GM12878 (cell line): ENCODE data around the gene FN3K.

Experiments used
- CTCF ChIP-seq, 3 experiments: IDR thresholded peaks in 2 of 3; conservative IDR thresholded peaks in 1 of 3; 2 replicates each; pipeline ENCODE4 v1.5.1; 2011; ENCODE audit warnings: low read depth in 3 of 3, low read length in 3 of 3, mild to moderate bottlenecking in 3 of 3, control low read depth in 2 of 3, moderate library complexity in 2 of 3, inconsistent platforms in 1 of 3, mixed read lengths in 1 of 3; ENCODE audit not compliant: control insufficient read depth in 2 of 3, insufficient read depth in 1 of 3; ENCODE audit errors: extremely low read depth in 1 of 3
- EZH2 ChIP-seq: IDR thresholded peaks from 2 replicates; pipeline ENCODE4 v1.6.1; 2012; ENCODE audit warnings: low read depth, mild to moderate bottlenecking, control low read depth, inconsistent platforms, low read length, borderline replicate concordance; ENCODE audit not compliant: control insufficient read depth
- GABPA ChIP-seq: IDR thresholded peaks from 2 replicates; pipeline ENCODE4 v1.6.1; 2014; ENCODE audit warnings: antibody characterized with exemption, low read depth, mild to moderate bottlenecking, inconsistent platforms
- MEF2A ChIP-seq: IDR thresholded peaks from 2 replicates; pipeline ENCODE4 v1.6.1; 2011; ENCODE audit warnings: low read depth, mild to moderate bottlenecking, low read length, moderate library complexity; ENCODE audit not compliant: insufficient read depth
- NKRF ChIP-seq: fragments of 450-650 bp; conservative IDR thresholded peaks from 2 replicates; pipeline ENCODE4 v1.6.1; 2017; ENCODE audit warnings: mild to moderate bottlenecking, moderate library complexity
- ZNF207 ChIP-seq: fragments of 450-650 bp; IDR thresholded peaks from 2 replicates; pipeline ENCODE4 v1.6.1; 2014; ENCODE audit warnings: antibody characterized with exemption, mild to moderate bottlenecking, borderline replicate concordance
- ZNF274 ChIP-seq: IDR thresholded peaks from one replicate; pipeline ENCODE4 v1.8.0; 2011; ENCODE audit not compliant: insufficient read length, insufficient read depth
- ZZZ3 ChIP-seq: IDR thresholded peaks from 2 replicates; pipeline ENCODE4 v1.6.1; 2011; ENCODE audit warnings: low read depth; ENCODE audit not compliant: control insufficient read depth, insufficient read length

- TF ChIP-seq ZNF207 (no peak), GABPA (no peak), EZH2 (no peak), ZZZ3 (no peak), CTCF (IDR thresholded peaks at IDR 0.05 in 2 of 3, conservative IDR thresholded peaks at IDR 0.05 in 1 of 3; ENCODE audit: control insufficient read depth in 2 of 3, extremely low read depth in 1 of 3, insufficient read depth in 1 of 3, low read depth in 3 of 3, low read length in 3 of 3) (no peak), ZNF274 (no peak), MEF2A (no peak), NKRF (no peak)
These were observed 5.7 kb upstream of the FN3K start for GRCh38 chr17:82729479-82730260.
